ENCODE measurements around the gene SFI1.
A peak's percentile ranks its signal among the peaks of the same experiment; 100 is the strongest.
"Not testable (repeated sequence)": the region's sequence is repeated elsewhere in the genome, so short reads cannot be mapped to it uniquely, and the experiment has no call there.

SFI1 gene, protein sequence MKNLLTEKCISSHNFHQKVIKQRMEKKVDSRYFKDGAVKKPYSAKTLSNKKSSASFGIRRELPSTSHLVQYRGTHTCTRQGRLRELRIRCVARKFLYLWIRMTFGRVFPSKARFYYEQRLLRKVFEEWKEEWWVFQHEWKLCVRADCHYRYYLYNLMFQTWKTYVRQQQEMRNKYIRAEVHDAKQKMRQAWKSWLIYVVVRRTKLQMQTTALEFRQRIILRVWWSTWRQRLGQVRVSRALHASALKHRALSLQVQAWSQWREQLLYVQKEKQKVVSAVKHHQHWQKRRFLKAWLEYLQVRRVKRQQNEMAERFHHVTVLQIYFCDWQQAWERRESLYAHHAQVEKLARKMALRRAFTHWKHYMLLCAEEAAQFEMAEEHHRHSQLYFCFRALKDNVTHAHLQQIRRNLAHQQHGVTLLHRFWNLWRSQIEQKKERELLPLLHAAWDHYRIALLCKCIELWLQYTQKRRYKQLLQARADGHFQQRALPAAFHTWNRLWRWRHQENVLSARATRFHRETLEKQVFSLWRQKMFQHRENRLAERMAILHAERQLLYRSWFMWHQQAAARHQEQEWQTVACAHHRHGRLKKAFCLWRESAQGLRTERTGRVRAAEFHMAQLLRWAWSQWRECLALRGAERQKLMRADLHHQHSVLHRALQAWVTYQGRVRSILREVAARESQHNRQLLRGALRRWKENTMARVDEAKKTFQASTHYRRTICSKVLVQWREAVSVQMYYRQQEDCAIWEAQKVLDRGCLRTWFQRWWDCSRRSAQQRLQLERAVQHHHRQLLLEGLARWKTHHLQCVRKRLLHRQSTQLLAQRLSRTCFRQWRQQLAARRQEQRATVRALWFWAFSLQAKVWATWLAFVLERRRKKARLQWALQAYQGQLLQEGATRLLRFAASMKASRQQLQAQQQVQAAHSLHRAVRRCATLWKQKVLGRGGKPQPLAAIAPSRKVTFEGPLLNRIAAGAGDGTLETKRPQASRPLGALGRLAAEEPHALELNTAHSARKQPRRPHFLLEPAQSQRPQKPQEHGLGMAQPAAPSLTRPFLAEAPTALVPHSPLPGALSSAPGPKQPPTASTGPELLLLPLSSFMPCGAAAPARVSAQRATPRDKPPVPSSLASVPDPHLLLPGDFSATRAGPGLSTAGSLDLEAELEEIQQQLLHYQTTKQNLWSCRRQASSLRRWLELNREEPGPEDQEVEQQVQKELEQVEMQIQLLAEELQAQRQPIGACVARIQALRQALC

GRCh38 chr22:31496007-31496734 lies at the start of gene SFI1:
SFI1 (plus strand) TSS chr22:31496536; CDS start chr22:31508285, 11,749 bp downstream.
- peak; percentile 99 for DNase-seq

DNA sequence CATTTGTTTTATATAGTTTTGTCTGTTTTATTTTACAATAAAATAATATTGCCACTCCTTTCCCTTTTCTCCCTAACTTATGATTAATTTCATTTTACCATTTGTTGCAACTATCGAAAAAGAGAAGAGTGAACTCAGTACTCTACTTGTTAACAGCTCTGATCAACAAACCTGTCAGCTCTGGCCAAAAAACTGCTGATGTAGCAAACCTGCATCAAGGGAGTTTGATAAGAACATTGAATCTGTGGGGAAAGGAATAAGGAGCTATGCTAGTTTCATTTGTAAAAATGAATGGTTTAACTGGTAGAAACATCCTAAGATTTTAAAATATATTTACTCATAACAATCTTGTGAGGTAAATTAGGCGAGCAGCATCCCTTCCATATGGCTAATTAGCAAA lies 49.6 kb upstream of the SFI1 start:
- DNase-seq: no peak

GRCh38 chr22:31447337-31447736 lies 49.0 kb upstream of the SFI1 start:
- DNase-seq: no peak

GRCh38 chr22:31448382-31448781 lies 48.0 kb upstream of the SFI1 start:
- no peak for DNase-seq

- DNase-seq: no peak
Measured at GRCh38 chr22:31449506-31449905, 46.8 kb upstream of the SFI1 start.

GRCh38 chr22:31451709-31452571 lies 44.4 kb upstream of the SFI1 start:
- DNase-seq: no peak

DNA sequence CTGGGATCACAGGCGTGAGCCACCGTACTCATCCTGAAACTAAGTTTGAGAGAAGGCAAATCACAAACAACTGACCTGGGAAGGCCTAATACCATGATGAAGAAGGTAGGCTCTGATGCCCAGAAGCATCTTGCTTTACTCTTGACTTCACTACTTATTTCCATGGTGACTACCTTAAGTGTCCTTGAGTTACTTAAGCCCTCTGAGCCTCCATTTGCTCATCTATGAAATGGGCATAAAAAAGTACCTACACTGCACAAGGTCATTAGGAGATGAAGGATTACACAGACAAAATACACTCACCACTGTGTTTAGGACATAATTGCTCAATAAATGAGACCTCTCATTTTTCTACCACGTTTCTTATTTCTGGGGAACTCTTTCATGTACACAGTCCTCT lies 34.6 kb upstream of the SFI1 start:
- DNase-seq: no peak

DNA sequence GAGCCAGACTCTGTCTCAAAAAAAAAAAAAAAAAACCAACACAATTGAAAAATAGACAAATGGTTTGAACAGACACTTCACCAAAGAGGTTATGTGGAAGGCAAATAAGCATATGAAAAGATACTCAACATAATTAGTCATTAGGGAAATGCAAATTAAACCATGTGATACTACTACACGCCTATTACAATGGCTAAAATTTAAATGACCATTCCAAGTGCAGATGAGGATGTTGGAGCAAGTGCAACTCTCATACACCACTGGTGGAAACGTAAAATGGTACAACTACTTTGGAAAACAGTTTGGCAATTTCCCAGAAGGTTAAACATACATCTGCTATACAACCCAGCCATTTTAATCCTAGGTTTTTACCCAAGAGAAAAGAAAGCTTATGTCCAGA lies 31.0 kb upstream of the SFI1 start:
- no peak for DNase-seq

DNA sequence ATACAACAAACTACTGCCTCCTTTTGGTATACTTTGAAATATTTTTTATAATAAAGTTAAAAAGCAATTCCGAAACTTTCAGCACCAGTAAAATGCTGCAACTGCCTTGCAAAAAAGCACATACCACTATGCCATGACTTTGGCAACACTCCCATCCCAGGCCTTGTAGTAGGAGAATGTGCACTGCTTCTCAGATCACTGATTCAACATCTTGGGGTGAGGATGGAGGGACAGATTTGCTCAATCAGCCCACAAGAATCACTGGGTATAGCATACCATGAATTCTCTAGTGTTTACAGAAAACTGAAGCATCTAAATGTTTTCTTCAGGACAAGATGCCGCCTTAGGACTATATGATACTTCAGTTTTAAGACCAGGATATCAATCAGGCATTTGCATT lies 21.6 kb upstream of the SFI1 start:
- no peak for DNase-seq

- DNase-seq: no peak
Measured at GRCh38 chr22:31475800-31476199, 20.5 kb upstream of the SFI1 start.

GRCh38 chr22:31477329-31477728 lies 19.0 kb upstream of the SFI1 start:
- DNase-seq: no peak

- DNase-seq: no peak
Measured at GRCh38 chr22:31481129-31481528, 15.2 kb upstream of the SFI1 start.

- DNase-seq: not testable (repeated sequence)
Measured at GRCh38 chr22:31482470-31482869, 13.9 kb upstream of the SFI1 start.

DNA sequence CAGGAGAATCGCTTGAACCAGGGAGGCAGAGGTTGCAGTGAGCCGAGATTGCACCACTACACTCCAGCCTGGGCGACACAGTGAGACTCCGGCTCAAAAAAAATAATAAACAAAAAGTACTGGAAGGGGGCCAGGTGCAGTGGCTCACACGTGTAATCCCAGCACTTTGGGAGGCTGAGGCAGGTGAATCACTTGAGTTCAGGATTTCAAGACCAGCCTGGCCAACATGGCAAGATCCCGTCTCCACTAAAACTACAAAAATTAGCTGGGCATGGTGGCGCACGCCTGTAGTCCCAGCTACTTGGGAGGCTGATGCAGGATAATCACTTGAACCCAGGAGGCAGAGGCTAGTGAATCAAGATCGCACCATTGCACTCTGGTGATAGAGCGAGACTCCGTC lies 10.0 kb upstream of the SFI1 start:
- DNase-seq: not testable (repeated sequence)

GRCh38 chr22:31486951-31487350 lies 9.4 kb upstream of the SFI1 start:
- no peak for DNase-seq

DNA sequence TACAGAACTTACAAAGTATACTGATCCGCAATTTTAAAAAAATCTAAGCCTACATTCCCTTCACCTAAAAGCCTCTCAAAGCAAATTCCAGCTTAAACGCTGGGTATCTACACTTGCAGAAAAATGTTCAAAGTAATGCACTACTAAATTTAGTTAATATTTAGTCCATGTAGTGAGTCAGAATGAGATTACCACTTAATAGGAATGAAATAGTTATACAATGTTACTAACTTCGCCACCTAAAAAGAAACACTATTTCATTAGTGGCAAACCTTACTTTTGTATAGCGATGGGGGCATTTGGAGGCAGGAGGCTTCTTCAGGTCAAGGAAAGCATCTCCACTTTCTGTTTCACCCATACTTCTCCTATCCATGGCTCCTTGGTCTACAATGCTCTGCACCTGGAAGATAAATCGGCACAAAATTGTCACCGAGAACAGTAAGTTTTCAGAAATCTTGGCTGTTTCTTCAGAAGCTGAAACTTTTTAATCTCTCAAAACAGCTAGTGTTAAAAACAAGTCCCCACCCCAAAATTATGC lies 7.9 kb upstream of the SFI1 start:
- no peak for DNase-seq

DNA sequence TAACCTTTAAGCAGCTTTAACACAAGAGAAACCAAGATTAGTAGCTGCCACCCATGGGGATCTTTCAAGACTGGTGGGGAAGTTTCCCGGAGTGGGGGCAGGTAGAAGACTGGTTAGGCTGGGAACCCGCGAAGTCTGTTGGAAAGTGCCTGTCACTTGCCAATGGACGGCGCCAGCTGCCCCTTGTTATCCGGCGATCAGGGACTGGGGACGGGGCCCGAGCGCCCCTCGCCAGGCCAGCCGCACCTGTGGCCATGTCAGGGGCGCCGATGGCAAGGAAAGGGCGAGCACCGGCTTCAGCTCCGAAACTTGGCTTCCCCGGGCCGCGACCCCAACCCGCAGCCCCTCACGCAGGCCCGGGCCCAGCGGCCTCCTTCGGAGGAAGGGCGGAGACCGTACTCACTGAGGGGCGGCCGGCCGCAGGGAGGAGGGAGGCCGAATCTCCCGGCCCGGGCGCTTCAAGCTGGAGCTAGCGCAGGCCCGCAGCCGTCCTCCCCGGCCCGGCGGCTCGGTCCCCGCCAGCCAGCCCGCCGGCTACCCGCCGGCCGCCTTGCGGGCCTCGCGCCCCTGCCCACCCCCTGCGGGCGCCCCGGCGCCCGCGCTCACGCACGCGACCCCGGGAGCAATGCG lies 7.2 kb upstream of the SFI1 start:
- DNase-seq: peak; percentile 77

- peak; percentile 93 for DNase-seq
Measured at GRCh38 chr22:31489632-31490495, 6.5 kb upstream of the SFI1 start, which contains the start of gene EIF4ENIF1. EIF4ENIF1 (minus strand) TSS chr22:31489842; CDS start chr22:31488718, 1,124 bp downstream.

GRCh38 chr22:31490496-31490925 lies 5.8 kb upstream of the SFI1 start:
- DNase-seq: peak; percentile 81
